OCI-M2 (cell line): Measurements from ENCODE around the gene STAU1.
"Not testable (repeated sequence)": the region's sequence is repeated elsewhere in the genome, so short reads cannot be mapped to it uniquely, and the experiment has no call there.

Experiments
- DNase-seq: peaks from one replicate; lab custom pipeline; 2025; ENCODE audit not compliant: unreplicated experiment; lab: John Stamatoyannopoulos, UW

Gene STAU1

GRCh38 chr20:49123982-49124381 is 64.2 kb downstream of the STAU1 start:
- DNase-seq: no peak

GRCh38 chr20:49122920-49123319 is 65.2 kb downstream of the STAU1 start:
- no peak for DNase-seq

- DNase-seq: no peak
These were observed 68.1 kb downstream of the STAU1 start for GRCh38 chr20:49119988-49120387.

GRCh38 chr20:49118307-49118706 is 69.8 kb downstream of the STAU1 start:
- no peak for DNase-seq

GRCh38 chr20:49115564-49115963 is 72.6 kb downstream of the STAU1 start:
- no peak for DNase-seq

- no peak for DNase-seq
These were observed 75.4 kb downstream of the STAU1 start for GRCh38 chr20:49112596-49113274.

- DNase-seq: no peak
These were observed 77.1 kb downstream of the STAU1 start for GRCh38 chr20:49110767-49111694.

- no peak for DNase-seq
These were observed 81.8 kb downstream of the STAU1 start for GRCh38 chr20:49106328-49106727.

GRCh38 chr20:49104979-49105547 is 83.1 kb downstream of the STAU1 start:
- DNase-seq: not testable (repeated sequence)

GRCh38 chr20:49104365-49104648 is 83.8 kb downstream of the STAU1 start:
- DNase-seq: no peak

GRCh38 chr20:49103647-49104364 is 84.3 kb downstream of the STAU1 start:
- DNase-seq: no peak

- DNase-seq: no peak
These were observed 85.1 kb downstream of the STAU1 start for GRCh38 chr20:49103019-49103418.

- DNase-seq: no peak
These were observed 87.2 kb downstream of the STAU1 start for GRCh38 chr20:49100972-49101371.

- not testable (repeated sequence) for DNase-seq
These were observed 87.8 kb downstream of the STAU1 start for GRCh38 chr20:49100292-49100691.

GRCh38 chr20:49099011-49099410 is 89.1 kb downstream of the STAU1 start:
- DNase-seq: no peak

GRCh38 chr20:49098136-49098535 is 90.0 kb downstream of the STAU1 start:
- no peak for DNase-seq

GRCh38 chr20:49097159-49097558 is 91.0 kb downstream of the STAU1 start:
- no peak for DNase-seq

GRCh38 chr20:49096203-49096730 is 91.9 kb downstream of the STAU1 start:
- no peak for DNase-seq

GRCh38 chr20:49091762-49092161 is 96.4 kb downstream of the STAU1 start:
- no peak for DNase-seq

GRCh38 chr20:49091104-49091503 is 97.0 kb downstream of the STAU1 start:
- no peak for DNase-seq

GRCh38 chr20:49082295-49082694 is 105.8 kb downstream of the STAU1 start:
- DNase-seq: not testable (repeated sequence)
